Tibial artery (tissue), 4 donors: Measurements from ENCODE around the gene SHROOM4.

ENCODE experiments used
- DNase-seq, 2 donors: peaks; one replicate each; pipeline ENCODE4 v3.0.0-alpha.2; 2019
- H3K27ac ChIP-seq, 2 donors: fragments of 200-600 bp; sonication (generic) in 1 of 2; 1 replicate in 1 of 2; 2 replicates in 1 of 2; pipeline ENCODE4 v1.5.1; 2018 to 2019; ENCODE audit warnings: mild to moderate bottlenecking in 1 of 2
- H3K27me3 ChIP-seq, 2 donors: fragments of 200-600 bp; sonication (generic) in 1 of 2; one replicate each; pipeline versions ENCODE4 v1.5.1 to v1.6.0; 2016 to 2019
- H3K36me3 ChIP-seq, 3 donors: fragments of 200-600 bp; sonication (generic) in 2 of 3; one replicate each; pipeline ENCODE4 v1.5.1; 2016 to 2019; ENCODE audit warnings: mild to moderate bottlenecking in 2 of 3
- H3K4me1 ChIP-seq, 4 donors: fragments of 200-600 bp; sonication (generic) in 2 of 4; 1 replicate in 3 of 4; 2 replicates in 1 of 4; pipeline ENCODE4 v1.5.1; 2016 to 2019
- H3K4me3 ChIP-seq, 2 donors: fragments of 200-600 bp; sonication (generic) in 1 of 2; 1 replicate in 1 of 2; 2 replicates in 1 of 2; pipeline ENCODE4 v1.5.1; 2018 to 2019; ENCODE audit warnings: mild to moderate bottlenecking in 2 of 2
- H3K9me3 ChIP-seq, 3 donors: fragments of 200-600 bp; sonication (generic) in 1 of 3; one replicate each; pipeline ENCODE4 v1.5.1; 2016 to 2019
- CTCF ChIP-seq, 2 experiments: fragments of 200-600 bp in 1 of 2; fragments of 450-650 bp in 1 of 2; IDR thresholded peaks; one replicate each; pipeline ENCODE4 v1.5.1; 2017 to 2019; ENCODE audit warnings: antibody characterized with exemption in 2 of 2, mild to moderate bottlenecking in 1 of 2, moderate library complexity in 1 of 2
- intact Hi-C: fragments of 100-400 bp; cut with DNase I; formaldehyde crosslinking; loops from one replicate; pipeline ENCODE4 v1.15.0; 2023; ENCODE audit warnings: low total_unique reads

Gene SHROOM4

GRCh38 chrX:50618788-50619558, 195.0 kb downstream of the SHROOM4 start:
- no peaks in the 10 kb centered on the region for H3K4me1 ChIP-seq
- no peak overlapping the region for H3K4me3 ChIP-seq
- intact Hi-C loops: no loop called here
- no peaks in the 10 kb centered on the region for H3K27me3 ChIP-seq
- TF ChIP-seq CTCF (IDR thresholded peaks at IDR 0.05): no peak
- H3K27ac ChIP-seq: no peak overlapping the region
- H3K36me3 ChIP-seq: no peaks in the 10 kb centered on the region
- DNase-seq: no peak
- no peaks in the 10 kb centered on the region for H3K9me3 ChIP-seq

GRCh38 chrX:50617183-50617582, 196.8 kb downstream of the SHROOM4 start:
- H3K4me3 ChIP-seq: no peak overlapping the region
- DNase-seq: no peak
- no peaks in the 10 kb centered on the region for H3K4me1 ChIP-seq
- no peak overlapping the region for H3K27ac ChIP-seq
- no peaks in the 10 kb centered on the region for H3K9me3 ChIP-seq
- no peaks in the 10 kb centered on the region for H3K27me3 ChIP-seq
- TF ChIP-seq CTCF (IDR thresholded peaks at IDR 0.05): no peak
- H3K36me3 ChIP-seq: no peaks in the 10 kb centered on the region
- intact Hi-C loops: no loop called here

GRCh38 chrX:50615570-50616158, 198.3 kb downstream of the SHROOM4 start:
- no peak for DNase-seq
- Histone ChIP-seq H3K27ac (no peak overlapping the region), H3K27me3 (no peaks in the 10 kb centered on the region), H3K4me3 (no peak overlapping the region), H3K4me1 (no peaks in the 10 kb centered on the region), H3K36me3 (no peaks in the 10 kb centered on the region), H3K9me3 (no peaks in the 10 kb centered on the region)
- no peak for TF ChIP-seq CTCF (IDR thresholded peaks at IDR 0.05)
- intact Hi-C loops: no loop called here

- H3K4me1 ChIP-seq: no peaks in the 10 kb centered on the region
- no peak for TF ChIP-seq CTCF (IDR thresholded peaks at IDR 0.05)
- H3K36me3 ChIP-seq: no peaks in the 10 kb centered on the region
- H3K9me3 ChIP-seq: no peaks in the 10 kb centered on the region
- no peak overlapping the region for H3K4me3 ChIP-seq
- no peaks in the 10 kb centered on the region for H3K27me3 ChIP-seq
- intact Hi-C loops: no loop called here
- no peak overlapping the region for H3K27ac ChIP-seq
- no peak for DNase-seq
Measured at GRCh38 chrX:50614460-50614859, 199.5 kb downstream of the SHROOM4 start.

GRCh38 chrX:50613846-50614245, 200.1 kb downstream of the SHROOM4 start:
- no peak for TF ChIP-seq CTCF (IDR thresholded peaks at IDR 0.05)
- Histone ChIP-seq H3K4me3 (no peak overlapping the region), H3K9me3 (no peaks in the 10 kb centered on the region), H3K27me3 (no peaks in the 10 kb centered on the region), H3K36me3 (no peaks in the 10 kb centered on the region), H3K27ac (no peak overlapping the region), H3K4me1 (no peaks in the 10 kb centered on the region)
- intact Hi-C loops: no loop called here
- DNase-seq: no peak
